ENCODE results near the gene RHOD. TPM values are rescaled to one million over a fixed set of nuclear protein-coding genes. Genes with fewer than 3 reads are reported as not detected.

The RHOD gene
- total and polyA plus RNA-seq, 2 experiments from 2014 or later = 43.3 to 77.6 TPM

DNA sequence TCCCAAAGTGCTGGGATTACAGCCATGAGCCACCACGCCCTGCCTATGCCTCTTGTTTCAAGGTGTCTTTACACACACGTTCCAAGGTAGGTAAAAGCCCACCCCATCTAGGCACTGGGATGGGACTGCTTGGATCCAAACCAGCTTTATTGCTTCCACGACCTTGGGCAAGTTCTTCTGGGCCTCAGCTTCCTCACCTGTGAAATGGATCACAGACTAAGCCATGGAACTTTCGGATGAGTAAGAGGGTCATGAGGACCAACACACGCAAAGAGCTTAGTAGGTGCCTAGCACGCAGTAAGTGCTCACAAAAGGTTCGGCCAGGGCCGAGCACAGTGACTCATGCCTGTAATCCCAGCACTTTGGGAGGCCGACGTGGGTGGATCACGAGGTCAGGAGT, 15.6 kb downstream of the RHOD start:
- Histone ChIP-seq H3K9me3 (ENCODE audit: low read depth) (no peaks in the 10 kb centered on the region), H3K4me3 (no peak overlapping the region), H3K4me1 (ENCODE audit: insufficient read depth) (no peaks in the 10 kb centered on the region), H3K9me2 (replicated peaks; ENCODE audit: insufficient read depth) (no peaks in the 10 kb centered on the region), H2AFZ (no peak overlapping the region), H3K27me3 (no peaks in the 10 kb centered on the region), H3K36me3 (replicated peaks; ENCODE audit: insufficient read depth, low read depth) (no peaks in the 10 kb centered on the region), H3K79me2 (no peaks in the 10 kb centered on the region), H3K27ac (no peak overlapping the region), H3K4me2 (no peak overlapping the region), H4K20me1 (ENCODE audit: insufficient read depth, poor library complexity, severe bottlenecking) (no peaks in the 10 kb centered on the region)
- no peak for DNase-seq (ENCODE audit: low spot score)
- TF ChIP-seq EZH2phosphoT487 (IDR thresholded peaks at IDR 0.05; ENCODE audit: low read depth, severe bottlenecking, unreplicated experiment) (no peak), EZH2 (IDR thresholded peaks at IDR 0.05; ENCODE audit: borderline replicate concordance) (no peak)
- TF ChIP-seq, protein P1, sequence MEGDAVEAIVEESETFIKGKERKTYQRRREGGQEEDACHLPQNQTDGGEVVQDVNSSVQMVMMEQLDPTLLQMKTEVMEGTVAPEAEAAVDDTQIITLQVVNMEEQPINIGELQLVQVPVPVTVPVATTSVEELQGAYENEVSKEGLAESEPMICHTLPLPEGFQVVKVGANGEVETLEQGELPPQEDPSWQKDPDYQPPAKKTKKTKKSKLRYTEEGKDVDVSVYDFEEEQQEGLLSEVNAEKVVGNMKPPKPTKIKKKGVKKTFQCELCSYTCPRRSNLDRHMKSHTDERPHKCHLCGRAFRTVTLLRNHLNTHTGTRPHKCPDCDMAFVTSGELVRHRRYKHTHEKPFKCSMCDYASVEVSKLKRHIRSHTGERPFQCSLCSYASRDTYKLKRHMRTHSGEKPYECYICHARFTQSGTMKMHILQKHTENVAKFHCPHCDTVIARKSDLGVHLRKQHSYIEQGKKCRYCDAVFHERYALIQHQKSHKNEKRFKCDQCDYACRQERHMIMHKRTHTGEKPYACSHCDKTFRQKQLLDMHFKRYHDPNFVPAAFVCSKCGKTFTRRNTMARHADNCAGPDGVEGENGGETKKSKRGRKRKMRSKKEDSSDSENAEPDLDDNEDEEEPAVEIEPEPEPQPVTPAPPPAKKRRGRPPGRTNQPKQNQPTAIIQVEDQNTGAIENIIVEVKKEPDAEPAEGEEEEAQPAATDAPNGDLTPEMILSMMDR (IDR thresholded peaks at IDR 0.05; ENCODE audit: poor library complexity) = no peak
- 93% methylated on average over 11 of the region's 11 CpGs for WGBS (ENCODE audit: low lambda C conversion rate, missing lambda C conversion rate)

DNA sequence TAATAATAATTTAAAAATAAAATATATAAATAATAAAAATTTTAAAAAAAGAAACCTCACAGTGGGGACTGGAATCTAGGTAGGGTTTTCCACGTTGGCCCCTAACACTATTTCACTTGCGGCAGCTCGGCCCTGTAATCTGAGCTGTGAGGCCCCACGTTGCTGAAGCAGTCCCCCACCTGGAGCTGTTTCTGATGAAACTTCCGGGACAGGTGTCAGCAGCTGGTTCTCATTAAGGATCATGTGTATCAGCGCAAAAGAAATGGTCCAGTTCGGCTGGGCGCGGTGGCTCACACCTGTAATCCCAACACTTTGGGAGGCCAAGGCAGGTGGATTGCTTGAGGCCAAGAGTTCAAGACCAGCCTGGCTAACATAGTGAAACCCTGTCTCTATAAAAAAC, 17.3 kb downstream of the RHOD start:
- WGBS (ENCODE audit: low lambda C conversion rate, missing lambda C conversion rate) = 78% methylated on average over 9 of the region's 9 CpGs
- no peaks in the 10 kb centered on the region for H3K79me2 ChIP-seq
- no peaks in the 10 kb centered on the region for H4K20me1 ChIP-seq (ENCODE audit: insufficient read depth, poor library complexity, severe bottlenecking)
- H3K4me1 ChIP-seq (ENCODE audit: insufficient read depth) = peaks cover 5% of the 10 kb centered on the region
- H3K4me2 ChIP-seq = no peak overlapping the region
- H3K9me3 ChIP-seq (ENCODE audit: low read depth) = no peaks in the 10 kb centered on the region
- H3K4me3 ChIP-seq = no peak overlapping the region
- H2AFZ ChIP-seq = no peak overlapping the region
- H3K36me3 ChIP-seq (replicated peaks; ENCODE audit: insufficient read depth, low read depth) = no peaks in the 10 kb centered on the region
- H3K27me3 ChIP-seq = no peaks in the 10 kb centered on the region
- DNase-seq (ENCODE audit: low spot score) = no peak
- H3K27ac ChIP-seq = no peak overlapping the region
- TF ChIP-seq, protein P1 (IDR thresholded peaks at IDR 0.05; ENCODE audit: poor library complexity) = no peak
- TF ChIP-seq EZH2 (IDR thresholded peaks at IDR 0.05; ENCODE audit: borderline replicate concordance) (no peak), EZH2phosphoT487 (IDR thresholded peaks at IDR 0.05; ENCODE audit: low read depth, severe bottlenecking, unreplicated experiment) (no peak)
- H3K9me2 ChIP-seq (replicated peaks; ENCODE audit: insufficient read depth) = no peaks in the 10 kb centered on the region

DNA sequence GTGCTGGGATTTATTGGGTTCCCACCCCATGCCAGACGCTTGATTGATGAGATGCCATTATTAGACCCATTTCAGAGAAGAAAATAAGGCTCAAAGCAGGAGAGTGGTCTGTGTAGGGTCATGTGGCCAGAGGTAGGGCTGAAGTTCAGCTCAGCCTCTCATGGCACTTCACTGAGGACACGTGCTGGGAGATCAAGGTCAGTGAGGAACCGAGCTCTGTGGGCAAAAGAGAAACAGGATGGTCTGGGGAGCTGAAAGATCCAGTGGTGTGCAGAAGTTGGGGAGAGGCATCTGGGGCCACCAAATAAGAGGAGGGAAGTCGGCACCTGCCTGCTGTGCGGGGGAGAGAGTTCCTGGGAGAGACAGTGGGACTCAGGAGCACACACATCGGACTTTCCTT, 19.6 kb downstream of the RHOD start:
- 88% methylated on average over 6 of the region's 6 CpGs for WGBS (ENCODE audit: low lambda C conversion rate, missing lambda C conversion rate)
- H3K27ac ChIP-seq = no peak overlapping the region
- DNase-seq (ENCODE audit: low spot score) = no peak
- no peaks in the 10 kb centered on the region for H3K9me3 ChIP-seq (ENCODE audit: low read depth)
- H3K36me3 ChIP-seq (replicated peaks; ENCODE audit: insufficient read depth, low read depth) = no peaks in the 10 kb centered on the region
- no peak overlapping the region for H3K4me3 ChIP-seq
- H3K9me2 ChIP-seq (replicated peaks; ENCODE audit: insufficient read depth) = no peaks in the 10 kb centered on the region
- no peak for TF ChIP-seq EZH2phosphoT487 (IDR thresholded peaks at IDR 0.05; ENCODE audit: low read depth, severe bottlenecking, unreplicated experiment)
- TF ChIP-seq, protein P1 (IDR thresholded peaks at IDR 0.05; ENCODE audit: poor library complexity) = no peak
- TF ChIP-seq EZH2 (IDR thresholded peaks at IDR 0.05; ENCODE audit: borderline replicate concordance) = no peak
- peaks cover 10% of the 10 kb centered on the region for H3K4me1 ChIP-seq (ENCODE audit: insufficient read depth)
- no peaks in the 10 kb centered on the region for H4K20me1 ChIP-seq (ENCODE audit: insufficient read depth, poor library complexity, severe bottlenecking)
- H3K79me2 ChIP-seq = no peaks in the 10 kb centered on the region
- no peak overlapping the region for H2AFZ ChIP-seq
- H3K4me2 ChIP-seq = no peak overlapping the region
- H3K27me3 ChIP-seq = no peaks in the 10 kb centered on the region

Data from hepatocyte (in vitro differentiated cells).